Natural killer cell treated with Interleukin-12 subunit alpha and Interleukin-12 subunit beta and Interleukin-15 and Interleukin-18, amount 100 ng/mL, for 72 hours (primary cell): ENCODE measurements around the gene ARHGAP23. TPM values are rescaled to one million over a fixed set of nuclear protein-coding genes. Genes with fewer than 3 reads are reported as not detected.

ENCODE experiments used
- ATAC-seq, 2 donors: fragments of 150-1000 bp; cut with Tn5 transposase in 1 of 2; sonication (Bioruptor Pico), chemical (Tn5 transposase) in 1 of 2; 2 replicates each; pipeline ENCODE4 v1.10.0; 2021
- DNase-seq: peaks from one replicate; pipeline ENCODE4 v3.0.0; 2022; ENCODE audit warnings: low spot score
- H3K27ac Mint-ChIP-seq, 2 donors: 1 replicate in 1 of 2; 2 replicates in 1 of 2; pipeline ENCODE4 v1.8.0; 2022; ENCODE audit warnings: mixed read lengths in 2 of 2, mild to moderate bottlenecking in 1 of 2, moderate library complexity in 1 of 2
- H3K27me3 Mint-ChIP-seq, 2 donors: 1 replicate in 1 of 2; 2 replicates in 1 of 2; pipeline ENCODE4 v1.8.0; 2022; ENCODE audit warnings: mixed read lengths in 2 of 2
- H3K36me3 Mint-ChIP-seq: one replicate; pipeline ENCODE4 v1.8.0; 2022; ENCODE audit warnings: mixed read lengths
- H3K4me1 Mint-ChIP-seq, 2 donors: 1 replicate in 1 of 2; 2 replicates in 1 of 2; pipeline ENCODE4 v1.8.0; 2022; ENCODE audit warnings: low read depth in 2 of 2, mixed read lengths in 2 of 2, mild to moderate bottlenecking in 1 of 2
- H3K4me3 Mint-ChIP-seq: one replicate; pipeline ENCODE4 v1.8.0; 2022; ENCODE audit warnings: mixed read lengths
- H3K9me3 Mint-ChIP-seq: 2 replicates; pipeline ENCODE4 v1.8.0; 2022; ENCODE audit warnings: mixed read lengths
- total RNA-seq, 2 donors: library from RNA; stranded (reverse); gene quantifications; one replicate each; pipeline ENCODE4 v1.2.3, GENCODE V29; 2022

ARHGAP23 gene
- total RNA-seq, 2 donors from 2014 or later: 0.55 to 2.9 TPM

DNA sequence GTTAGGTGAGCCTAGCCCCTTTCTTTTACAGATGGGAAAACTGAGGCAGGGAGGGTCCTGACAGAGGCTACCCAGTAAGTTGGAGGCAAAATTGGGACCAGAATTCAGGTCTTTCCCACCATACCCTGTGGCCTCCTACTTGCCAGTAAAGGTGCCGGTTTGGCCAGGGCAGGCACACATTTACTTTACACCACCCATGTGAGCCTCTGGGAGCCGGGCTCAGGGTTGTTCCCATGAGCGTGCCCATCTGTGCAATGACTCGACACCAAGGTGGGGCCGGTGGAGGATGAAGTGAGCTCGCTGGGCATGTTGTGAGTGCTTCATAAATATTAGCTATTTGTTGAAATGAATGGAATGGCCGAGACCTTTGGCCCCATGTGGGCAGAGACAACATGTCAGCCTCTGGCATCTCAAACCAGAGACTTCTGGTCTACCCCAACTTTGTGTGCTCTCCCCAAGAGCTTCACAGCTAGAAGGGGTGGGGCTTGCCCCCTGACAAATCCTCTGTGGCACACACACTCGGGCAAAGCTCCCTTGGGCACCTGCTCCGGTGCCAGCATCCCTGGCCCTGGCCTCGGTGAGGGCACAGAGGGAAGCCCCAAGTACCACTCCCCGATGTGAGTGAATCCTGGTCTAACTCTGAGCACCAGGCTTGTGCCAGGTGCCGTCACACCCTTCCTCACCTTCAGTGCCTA, 117.4 kb downstream of the ARHGAP23 start:
- DNase-seq (no peak), ATAC-seq (no peak)
- no peak overlapping the region for H3K27ac Mint-ChIP-seq

DNA sequence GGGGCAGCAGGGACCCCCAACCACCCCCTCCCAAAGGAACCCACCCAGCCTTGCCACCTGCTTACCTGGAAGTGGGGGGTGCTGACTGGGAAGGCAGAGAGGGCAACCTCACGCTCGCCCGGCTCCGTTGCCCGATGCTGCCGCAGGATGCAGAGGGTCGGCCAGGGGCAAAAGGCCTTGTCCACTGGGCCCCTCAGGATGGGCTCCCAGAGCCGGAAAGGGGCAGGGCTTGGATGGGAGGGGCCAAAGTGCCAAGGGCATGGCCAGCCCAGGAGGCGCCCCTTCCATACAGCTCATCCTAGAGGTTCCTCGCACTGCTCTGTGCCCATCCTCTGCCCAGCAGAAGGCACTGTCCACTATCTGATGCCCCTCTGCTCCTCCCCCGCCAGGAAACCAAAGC, 118.1 kb downstream of the ARHGAP23 start:
- H3K27me3 Mint-ChIP-seq: peaks cover 6 to 11% of the 10 kb centered on the region in 2 donors
- no peak overlapping the region for H3K27ac Mint-ChIP-seq
- no peaks in the 10 kb centered on the region for H3K36me3 Mint-ChIP-seq
- DNase-seq: no peak
- H3K9me3 Mint-ChIP-seq: no peaks in the 10 kb centered on the region
- no peak overlapping the region for H3K4me3 Mint-ChIP-seq
- H3K4me1 Mint-ChIP-seq: peaks cover 0 to 4% of the 10 kb centered on the region in 2 donors
- ATAC-seq: no peak

More for the DNA sequence above, 117.4 kb downstream of the ARHGAP23 start:
- Mint-ChIP-seq H3K4me1 (peaks cover 0 to 4% of the 10 kb centered on the region in 2 donors), H3K27me3 (peaks cover 6 to 11% of the 10 kb centered on the region in 2 donors), H3K4me3 (no peak overlapping the region), H3K9me3 (no peaks in the 10 kb centered on the region), H3K36me3 (no peaks in the 10 kb centered on the region)

DNA sequence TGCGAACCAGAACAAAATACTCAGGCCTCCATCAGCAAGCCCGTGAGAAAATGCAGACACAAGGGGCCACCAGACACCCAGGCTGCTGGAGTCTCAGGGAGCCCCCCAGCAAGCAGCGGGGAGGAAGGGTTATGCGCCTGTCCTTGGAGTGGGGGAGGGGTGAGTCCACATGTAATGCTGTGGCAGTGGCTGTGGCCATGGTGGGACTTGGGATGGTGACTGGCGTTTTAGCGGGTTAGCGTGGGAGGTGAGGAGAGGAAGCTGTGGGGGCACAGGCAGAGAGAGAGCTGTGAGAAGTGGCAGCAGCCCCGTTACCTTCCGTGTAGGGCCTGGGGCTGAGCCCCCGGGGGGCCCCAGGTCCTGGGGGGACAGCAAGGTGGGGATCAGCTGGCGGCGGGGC, 119.2 kb downstream of the ARHGAP23 start:
- DNase-seq (no peak), ATAC-seq (no peak)
- Mint-ChIP-seq H3K36me3 (no peaks in the 10 kb centered on the region), H3K9me3 (no peaks in the 10 kb centered on the region), H3K4me1 (peaks cover 0 to 4% of the 10 kb centered on the region in 2 donors), H3K4me3 (no peak overlapping the region), H3K27me3 (peaks cover 6 to 9% of the 10 kb centered on the region in 2 donors), H3K27ac (no peak overlapping the region)

DNA sequence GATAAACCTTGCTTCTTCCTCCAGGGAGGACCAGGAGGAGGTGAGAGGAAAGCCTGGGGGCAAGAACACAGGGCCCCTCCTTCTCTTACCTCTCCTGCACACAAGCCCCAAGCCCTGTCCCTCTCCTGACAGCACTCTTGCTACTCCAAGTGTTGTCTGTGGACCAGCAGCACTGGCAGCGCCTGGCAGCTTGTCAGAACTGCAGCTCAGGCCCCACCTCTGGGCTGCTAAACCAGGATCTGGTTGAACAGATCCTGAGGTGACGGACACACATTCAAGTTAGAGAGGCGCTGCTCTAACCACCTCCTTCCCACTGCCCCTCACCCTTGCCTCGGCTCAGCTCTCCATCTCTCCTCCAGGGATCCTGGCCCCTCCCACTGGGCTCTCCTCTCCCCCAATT, 121.0 kb downstream of the ARHGAP23 start:
- Mint-ChIP-seq H3K4me3 (no peak overlapping the region), H3K36me3 (no peaks in the 10 kb centered on the region), H3K27me3 (peaks cover 7 to 11% of the 10 kb centered on the region in 2 donors), H3K4me1 (peaks cover 0 to 4% of the 10 kb centered on the region in 2 donors), H3K9me3 (no peaks in the 10 kb centered on the region), H3K27ac (no peak overlapping the region)
- DNase-seq (no peak), ATAC-seq (no peak)

- no peak for ATAC-seq
- Mint-ChIP-seq H3K27ac (no peak overlapping the region), H3K9me3 (no peaks in the 10 kb centered on the region)
Measured at GRCh38 chr17:38550661-38551060, 122.4 kb downstream of the ARHGAP23 start.

GRCh38 chr17:38551121-38551520, 122.9 kb downstream of the ARHGAP23 start:
- DNase-seq: no peak
- Mint-ChIP-seq H3K4me1 (peaks cover 0 to 4% of the 10 kb centered on the region in 2 donors), H3K27me3 (peaks cover 18 to 23% of the 10 kb centered on the region in 2 donors), H3K9me3 (no peaks in the 10 kb centered on the region), H3K36me3 (no peaks in the 10 kb centered on the region), H3K4me3 (no peak overlapping the region), H3K27ac (no peak overlapping the region)
- no peak for ATAC-seq

More at GRCh38 chr17:38550661-38551060, 122.4 kb downstream of the ARHGAP23 start:
- Mint-ChIP-seq H3K27me3 (peaks cover 16 to 21% of the 10 kb centered on the region in 2 donors), H3K36me3 (no peaks in the 10 kb centered on the region), H3K4me3 (no peak overlapping the region), H3K4me1 (peaks cover 0 to 4% of the 10 kb centered on the region in 2 donors)
- no peak for DNase-seq

- Mint-ChIP-seq H3K4me1 (no peaks in the 10 kb centered on the region), H3K9me3 (no peaks in the 10 kb centered on the region), H3K36me3 (no peaks in the 10 kb centered on the region), H3K27me3 (peaks cover 15 to 17% of the 10 kb centered on the region in 2 donors), H3K4me3 (no peak overlapping the region), H3K27ac (no peak overlapping the region)
- ATAC-seq (no peak), DNase-seq (no peak)
Measured at GRCh38 chr17:38552343-38552742, 124.1 kb downstream of the ARHGAP23 start.

DNA sequence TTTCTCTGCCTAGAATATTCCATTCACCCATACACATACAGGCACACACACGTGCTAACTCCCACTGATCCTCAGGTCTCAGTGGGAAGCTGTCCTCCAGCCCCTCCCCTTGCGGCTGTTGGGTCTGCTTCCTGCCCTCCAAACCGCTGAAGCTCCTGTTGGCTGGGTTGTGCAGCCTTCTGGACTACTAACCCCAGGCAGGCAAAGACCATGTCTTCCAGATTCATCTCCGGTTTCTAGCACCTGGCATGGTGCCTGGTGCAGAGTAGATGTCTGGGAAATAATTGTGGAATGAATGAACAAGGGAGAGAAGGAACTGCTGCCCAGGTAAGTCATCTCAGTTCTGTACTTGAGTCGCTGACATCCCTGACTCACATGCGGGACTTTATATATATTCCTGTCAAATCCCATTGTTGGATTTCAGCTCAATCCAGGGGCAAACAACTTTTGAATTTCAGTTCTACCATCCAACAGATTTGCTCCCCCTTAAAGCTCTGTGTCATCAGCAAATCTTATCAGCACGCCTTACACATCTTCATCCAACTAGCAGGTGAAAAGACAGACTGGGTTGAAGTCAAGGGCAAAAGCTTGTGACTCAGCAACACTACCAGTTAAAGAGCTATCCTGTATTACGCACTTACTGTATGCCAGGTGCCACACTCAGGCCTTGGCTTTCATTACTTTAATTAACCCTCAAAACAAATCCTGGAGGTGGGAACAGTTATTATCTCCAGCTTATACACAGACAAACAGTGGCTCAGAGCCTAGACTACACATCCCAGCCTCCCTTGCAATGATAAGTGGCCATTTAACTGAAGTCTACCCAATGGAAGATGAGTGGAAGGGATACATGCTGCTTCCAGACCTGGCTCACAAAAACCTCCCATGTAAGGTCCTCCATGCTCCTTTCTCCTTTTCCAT, 126.4 kb downstream of the ARHGAP23 start:
- Mint-ChIP-seq H3K9me3 (no peaks in the 10 kb centered on the region), H3K4me3 (no peak overlapping the region), H3K4me1 (peaks cover 13 to 16% of the 10 kb centered on the region in 2 donors), H3K27ac (no peak overlapping the region), H3K36me3 (no peaks in the 10 kb centered on the region), H3K27me3 (peaks cover 19 to 25% of the 10 kb centered on the region in 2 donors)
- ATAC-seq (no peak), DNase-seq (no peak)

GRCh38 chr17:38556239-38556638, 128.0 kb downstream of the ARHGAP23 start:
- H3K36me3 Mint-ChIP-seq: no peaks in the 10 kb centered on the region
- peaks cover 23 to 33% of the 10 kb centered on the region in 2 donors for H3K27me3 Mint-ChIP-seq
- H3K4me1 Mint-ChIP-seq: peaks cover 19 to 21% of the 10 kb centered on the region in 2 donors

GRCh38 chr17:38557396-38557795, 129.1 kb downstream of the ARHGAP23 start:
- Mint-ChIP-seq H3K27me3 (peaks cover 26 to 35% of the 10 kb centered on the region in 2 donors), H3K4me3 (peak overlapping the region; percentile 92), H3K9me3 (no peaks in the 10 kb centered on the region), H3K27ac (no peak overlapping the region), H3K4me1 (peaks cover 19 to 24% of the 10 kb centered on the region in 2 donors), H3K36me3 (no peaks in the 10 kb centered on the region)
- ATAC-seq: no peak
- no peak for DNase-seq

More at GRCh38 chr17:38556239-38556638, 128.0 kb downstream of the ARHGAP23 start:
- no peak overlapping the region for H3K27ac Mint-ChIP-seq
- no peak for DNase-seq
- H3K4me3 Mint-ChIP-seq: no peak overlapping the region
- ATAC-seq: no peak
- H3K9me3 Mint-ChIP-seq: no peaks in the 10 kb centered on the region

GRCh38 chr17:38557836-38558727, 129.8 kb downstream of the ARHGAP23 start:
- Mint-ChIP-seq H3K4me3 (peak overlapping the region; percentile 92), H3K27me3 (peaks cover 30 to 40% of the 10 kb centered on the region in 2 donors), H3K9me3 (no peaks in the 10 kb centered on the region), H3K27ac (peak overlapping the region in 1 of 2 donors; percentile 82), H3K36me3 (no peaks in the 10 kb centered on the region), H3K4me1 (peaks cover 19 to 26% of the 10 kb centered on the region in 2 donors)
- ATAC-seq (peak; percentile 86 to 88), DNase-seq (peak; percentile 93)

DNA sequence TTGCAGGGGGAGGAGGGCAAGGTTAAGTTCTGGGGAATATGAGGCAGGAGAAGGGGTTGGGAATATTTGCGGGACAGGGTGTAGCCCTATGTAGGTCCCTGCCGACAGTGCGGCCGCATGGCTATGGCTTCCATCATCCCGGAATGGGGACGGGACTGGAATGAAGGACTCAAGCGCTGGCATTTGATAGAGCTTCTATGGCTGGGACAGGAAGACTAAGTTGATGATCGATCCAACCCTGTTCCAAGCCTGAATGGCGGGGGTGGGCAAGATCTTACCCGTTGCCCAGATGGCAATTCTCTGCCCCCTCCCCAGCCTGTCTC, 130.4 kb downstream of the ARHGAP23 start:
- Mint-ChIP-seq H3K9me3 (no peaks in the 10 kb centered on the region), H3K4me3 (peak overlapping the region; percentile 92), H3K36me3 (no peaks in the 10 kb centered on the region), H3K4me1 (peaks cover 19 to 28% of the 10 kb centered on the region in 2 donors), H3K27ac (peak overlapping the region; percentile 31 to 82), H3K27me3 (peaks cover 35 to 45% of the 10 kb centered on the region in 2 donors)
- ATAC-seq (peak in 1 of 2 donors; percentile 2), DNase-seq (no peak)
